GM10266 (cell line): ENCODE measurements around the gene DDN.

ENCODE experiments used
- DNase-seq: peaks from one replicate; pipeline ENCODE4 v3.0.0; 2012; ENCODE audit errors: extremely low spot score
- CTCF ChIP-seq: IDR thresholded peaks from 2 replicates; pipeline ENCODE4 v1.5.1; 2012; ENCODE audit warnings: mild to moderate bottlenecking, low read depth; ENCODE audit not compliant: control insufficient read depth, insufficient read depth; ENCODE audit errors: missing control alignments

DDN gene

GRCh38 chr12:48969160-48969771 is 29.9 kb downstream of the DDN start:
- peak; percentile 61 for DNase-seq
- TF ChIP-seq CTCF, result no peak

DNA sequence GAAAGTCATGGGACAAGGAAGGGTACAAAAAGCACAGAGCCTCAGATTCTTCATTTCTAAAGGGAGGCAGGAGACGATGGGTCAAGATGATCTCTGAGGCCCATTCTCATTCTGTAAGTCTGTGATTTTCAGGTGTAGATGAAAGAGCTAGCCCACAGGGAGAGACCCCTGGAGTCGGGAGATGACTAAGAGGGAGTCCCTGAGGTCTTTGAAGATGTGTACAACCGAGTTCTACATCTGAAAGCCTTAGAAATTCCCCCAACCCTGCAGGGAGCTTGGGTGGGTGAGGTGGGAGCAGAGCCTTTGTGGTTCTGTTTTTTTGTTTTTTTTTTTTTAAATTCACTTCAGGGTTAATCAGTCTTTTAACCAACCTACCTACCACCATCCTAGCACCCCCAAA is 30.7 kb downstream of the DDN start:
- peak; percentile 75 for DNase-seq
- TF ChIP-seq CTCF, result no peak

- no peak for TF ChIP-seq CTCF
- no peak for DNase-seq
Measured at GRCh38 chr12:48967991-48968390, 31.2 kb downstream of the DDN start.

DNA sequence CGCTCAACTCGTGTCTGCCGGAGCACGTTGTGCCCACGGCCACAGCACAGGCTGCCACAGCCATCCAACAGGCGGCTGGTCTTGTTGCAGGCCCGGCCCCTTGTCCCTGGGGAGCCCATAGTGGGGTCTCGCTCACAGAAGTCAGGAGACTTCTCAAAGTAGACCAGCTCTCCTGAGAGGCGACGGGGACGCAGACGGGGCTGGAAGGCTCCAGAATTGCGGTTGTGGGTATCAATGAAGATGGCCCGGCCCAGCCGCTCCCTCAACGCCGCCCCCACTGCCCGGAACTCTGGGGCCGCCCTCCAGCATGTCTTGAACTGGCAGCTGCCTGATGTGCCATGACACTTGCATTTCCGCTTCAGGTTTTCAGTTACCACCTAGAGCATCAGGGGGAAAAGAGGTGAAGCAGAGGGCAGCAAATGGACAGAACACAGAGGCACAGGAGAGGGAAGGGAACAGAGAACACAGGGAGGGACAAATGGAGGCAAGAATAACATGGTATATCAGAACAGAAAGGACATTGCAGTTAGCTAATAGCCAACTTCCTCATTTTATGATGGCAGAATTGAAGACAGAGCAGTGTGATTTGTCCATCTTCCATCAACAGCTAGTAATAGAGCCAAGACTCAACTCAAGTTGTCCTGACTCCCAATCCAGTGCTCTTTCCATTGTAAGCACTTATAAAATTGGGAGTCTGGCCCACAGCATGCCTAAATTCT is 32.8 kb downstream of the DDN start:
- no peak for TF ChIP-seq CTCF
- peak; percentile 40 for DNase-seq

- TF ChIP-seq CTCF, result no peak
- peak; percentile 33 for DNase-seq
Measured at GRCh38 chr12:48965298-48965838, 33.8 kb downstream of the DDN start.

GRCh38 chr12:48961801-48962200 is 37.4 kb downstream of the DDN start:
- TF ChIP-seq CTCF, result no peak
- no peak for DNase-seq

DNA sequence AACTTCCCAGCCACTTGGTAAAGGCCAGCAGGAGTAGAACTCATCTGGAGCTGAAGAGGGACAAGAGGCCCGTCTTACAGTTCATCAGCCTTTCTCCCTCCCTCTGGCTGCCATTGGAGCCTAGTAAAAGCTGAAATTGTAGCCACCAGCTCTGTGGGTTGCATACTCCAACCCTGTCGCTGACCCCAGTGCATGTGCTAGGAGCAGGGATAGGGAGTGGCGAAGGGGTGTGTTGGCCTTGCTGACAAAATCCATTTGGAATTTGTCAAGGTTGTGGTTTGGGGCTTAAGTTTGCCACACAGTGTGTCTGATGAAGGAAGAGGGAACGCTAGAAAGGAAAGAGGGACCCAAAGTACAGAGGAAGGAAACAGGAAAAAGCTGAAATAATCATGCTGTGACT is 37.8 kb downstream of the DDN start:
- no peak for TF ChIP-seq CTCF
- no peak for DNase-seq
